ENCODE measurements around the gene RFXAP.

Gene RFXAP

GRCh38 chr13:36815062-36815461 is 4.0 kb upstream of the RFXAP start:
- no peak for DNase-seq (ENCODE audit: low read depth in 1 of 2, low spot score in 1 of 2)

GRCh38 chr13:36817996-36818803 is 822 bp upstream of the RFXAP start:
- no peak for DNase-seq (ENCODE audit: low read depth in 1 of 2, low spot score in 1 of 2)

GRCh38 chr13:36819739-36820090 is 693 bp downstream of the RFXAP start:
- DNase-seq (ENCODE audit: low read depth in 1 of 2, low spot score in 1 of 2) = no peak

- no peak for DNase-seq (ENCODE audit: low read depth in 1 of 2, low spot score in 1 of 2)
Measured at GRCh38 chr13:36820222-36820621, 1.2 kb downstream of the RFXAP start.

- no peak for DNase-seq (ENCODE audit: low read depth in 1 of 2, low spot score in 1 of 2)
Measured at GRCh38 chr13:36822785-36823184, 3.8 kb downstream of the RFXAP start.

GRCh38 chr13:36829753-36830152 is 10.7 kb downstream of the RFXAP start:
- no peak for DNase-seq (ENCODE audit: low read depth in 1 of 2, low spot score in 1 of 2)

GRCh38 chr13:36831291-36831690 is 12.3 kb downstream of the RFXAP start:
- no peak for DNase-seq (ENCODE audit: low read depth in 1 of 2, low spot score in 1 of 2)

GRCh38 chr13:36834299-36834698 is 15.3 kb downstream of the RFXAP start:
- DNase-seq (ENCODE audit: low read depth in 1 of 2, low spot score in 1 of 2) = no peak

- no peak for DNase-seq (ENCODE audit: low read depth in 1 of 2, low spot score in 1 of 2)
Measured at GRCh38 chr13:36837354-36838092, 18.5 kb downstream of the RFXAP start.

- DNase-seq (ENCODE audit: low read depth in 1 of 2, low spot score in 1 of 2) = no peak
Measured at GRCh38 chr13:36839281-36839680, 20.3 kb downstream of the RFXAP start.

GRCh38 chr13:36839981-36840380 is 21.0 kb downstream of the RFXAP start:
- DNase-seq (ENCODE audit: low read depth in 1 of 2, low spot score in 1 of 2) = no peak

GRCh38 chr13:36840718-36841250 is 21.8 kb downstream of the RFXAP start:
- no peak for DNase-seq (ENCODE audit: low read depth in 1 of 2, low spot score in 1 of 2)

GRCh38 chr13:36841391-36841790 is 22.4 kb downstream of the RFXAP start:
- DNase-seq (ENCODE audit: low read depth in 1 of 2, low spot score in 1 of 2) = no peak

- DNase-seq (ENCODE audit: low read depth in 1 of 2, low spot score in 1 of 2) = no peak
Measured at GRCh38 chr13:36847606-36848005, 28.6 kb downstream of the RFXAP start.

- DNase-seq (ENCODE audit: low read depth in 1 of 2, low spot score in 1 of 2) = no peak
Measured at GRCh38 chr13:36848199-36848982, 29.4 kb downstream of the RFXAP start.

GRCh38 chr13:36850790-36851438 is 31.9 kb downstream of the RFXAP start:
- no peak for DNase-seq (ENCODE audit: low read depth in 1 of 2, low spot score in 1 of 2)

- DNase-seq (ENCODE audit: low read depth in 1 of 2, low spot score in 1 of 2) = no peak
Measured at GRCh38 chr13:36857253-36857652, 38.2 kb downstream of the RFXAP start.

- DNase-seq (ENCODE audit: low read depth in 1 of 2, low spot score in 1 of 2) = no peak
Measured at GRCh38 chr13:36858290-36858689, 39.3 kb downstream of the RFXAP start.

- no peak for DNase-seq (ENCODE audit: low read depth in 1 of 2, low spot score in 1 of 2)
Measured at GRCh38 chr13:36859259-36859658, 40.2 kb downstream of the RFXAP start.

GRCh38 chr13:36862002-36862685 is 43.1 kb downstream of the RFXAP start:
- no peak for DNase-seq (ENCODE audit: low read depth in 1 of 2, low spot score in 1 of 2)

Measured in activated CD4-positive, alpha-beta T cell treated with anti-CD3 and anti-CD28 coated beads, Interleukin-2, amount 50 U/mL, for 24 hours (primary cell).